ENCODE measurements around the gene DACH1. TPM values are rescaled to one million over a fixed set of nuclear protein-coding genes. Genes with fewer than 3 reads are reported as not detected.

The DACH1 gene
- total RNA-seq, 1 donor from 2014 or later = not detected

DNA sequence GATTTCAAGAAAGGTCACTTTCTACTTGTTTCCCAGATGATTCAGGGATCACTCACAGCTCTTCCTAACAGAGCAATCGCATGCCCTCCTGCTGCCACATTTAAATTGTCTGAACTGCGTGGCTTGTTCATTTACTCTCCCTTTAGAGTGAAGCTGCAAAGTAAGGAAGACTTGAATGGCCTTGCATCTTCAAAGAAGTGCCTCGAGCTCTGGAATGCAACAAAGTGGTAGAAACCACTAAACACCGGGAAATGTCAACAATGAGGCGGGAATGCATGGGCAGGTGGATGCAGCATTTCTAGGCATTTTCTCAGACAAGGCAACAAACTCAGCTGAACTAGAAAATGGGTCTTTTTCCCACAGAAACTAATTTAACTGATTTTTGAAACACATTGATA, 10.3 kb upstream of the DACH1 start:
- TF ChIP-seq, protein P1, sequence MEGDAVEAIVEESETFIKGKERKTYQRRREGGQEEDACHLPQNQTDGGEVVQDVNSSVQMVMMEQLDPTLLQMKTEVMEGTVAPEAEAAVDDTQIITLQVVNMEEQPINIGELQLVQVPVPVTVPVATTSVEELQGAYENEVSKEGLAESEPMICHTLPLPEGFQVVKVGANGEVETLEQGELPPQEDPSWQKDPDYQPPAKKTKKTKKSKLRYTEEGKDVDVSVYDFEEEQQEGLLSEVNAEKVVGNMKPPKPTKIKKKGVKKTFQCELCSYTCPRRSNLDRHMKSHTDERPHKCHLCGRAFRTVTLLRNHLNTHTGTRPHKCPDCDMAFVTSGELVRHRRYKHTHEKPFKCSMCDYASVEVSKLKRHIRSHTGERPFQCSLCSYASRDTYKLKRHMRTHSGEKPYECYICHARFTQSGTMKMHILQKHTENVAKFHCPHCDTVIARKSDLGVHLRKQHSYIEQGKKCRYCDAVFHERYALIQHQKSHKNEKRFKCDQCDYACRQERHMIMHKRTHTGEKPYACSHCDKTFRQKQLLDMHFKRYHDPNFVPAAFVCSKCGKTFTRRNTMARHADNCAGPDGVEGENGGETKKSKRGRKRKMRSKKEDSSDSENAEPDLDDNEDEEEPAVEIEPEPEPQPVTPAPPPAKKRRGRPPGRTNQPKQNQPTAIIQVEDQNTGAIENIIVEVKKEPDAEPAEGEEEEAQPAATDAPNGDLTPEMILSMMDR (IDR thresholded peaks at IDR 0.05; ENCODE audit: insufficient read depth, low read length, severe bottlenecking) = no peak
- FAIRE-seq = no peak
- H3K36me3 ChIP-seq (ENCODE audit: control insufficient read depth, insufficient read depth, low read length) = no peaks in the 10 kb centered on the region

DNA sequence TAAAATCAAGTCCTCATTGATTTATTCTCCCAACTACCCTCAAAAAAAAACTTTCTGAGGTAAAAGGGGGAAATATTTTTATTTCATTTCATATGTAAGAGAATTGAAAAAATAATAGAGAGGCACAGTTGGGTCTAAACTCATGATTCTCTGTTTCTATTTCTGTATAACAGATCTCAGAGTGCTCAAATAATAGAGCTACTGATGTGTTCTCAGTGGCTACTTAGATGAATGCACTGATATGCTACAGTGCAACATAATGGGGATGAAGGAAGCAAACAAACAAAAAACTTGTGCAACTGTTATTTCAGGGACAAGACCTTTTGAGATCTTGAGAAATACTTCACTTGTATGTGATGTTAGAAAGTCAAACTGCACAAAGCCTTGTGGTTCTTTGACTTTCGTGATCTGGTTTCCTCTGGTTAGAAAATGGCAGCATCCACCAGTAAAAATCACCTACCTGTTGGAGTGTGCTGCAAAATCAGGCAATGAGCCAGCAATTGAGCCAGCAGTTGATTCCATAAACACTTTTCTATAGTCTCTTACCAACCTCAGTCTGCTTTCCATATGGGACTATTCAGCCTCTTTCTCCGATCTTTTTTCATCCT, 9.7 kb upstream of the DACH1 start:
- FAIRE-seq = no peak
- no peak overlapping the region for H3K4me3 ChIP-seq (ENCODE audit: low read depth, low read length)
- TF ChIP-seq, protein P1 (IDR thresholded peaks at IDR 0.05; ENCODE audit: insufficient read depth, low read length, severe bottlenecking) = no peak

More for the DNA sequence above, 10.3 kb upstream of the DACH1 start:
- DNase-seq (ENCODE audit: low read depth) = no peak
- Histone ChIP-seq H3K4me3 (ENCODE audit: low read depth, low read length) (no peak overlapping the region), H3K27me3 (ENCODE audit: control insufficient read depth, insufficient read depth, low read length) (no peaks in the 10 kb centered on the region)

GRCh38 chr13:71875823-71876222, 8.8 kb upstream of the DACH1 start:
- FAIRE-seq (no peak), DNase-seq (ENCODE audit: low read depth) (no peak)
- Histone ChIP-seq H3K27me3 (ENCODE audit: control insufficient read depth, insufficient read depth, low read length) (no peaks in the 10 kb centered on the region), H3K4me3 (ENCODE audit: low read depth, low read length) (no peak overlapping the region), H3K36me3 (ENCODE audit: control insufficient read depth, insufficient read depth, low read length) (no peaks in the 10 kb centered on the region)
- TF ChIP-seq, protein P1 (IDR thresholded peaks at IDR 0.05; ENCODE audit: insufficient read depth, low read length, severe bottlenecking) = no peak

More for the DNA sequence above, 9.7 kb upstream of the DACH1 start:
- H3K36me3 ChIP-seq (ENCODE audit: control insufficient read depth, insufficient read depth, low read length) = no peaks in the 10 kb centered on the region
- no peaks in the 10 kb centered on the region for H3K27me3 ChIP-seq (ENCODE audit: control insufficient read depth, insufficient read depth, low read length)
- no peak for DNase-seq (ENCODE audit: low read depth)

- TF ChIP-seq, protein P1 (IDR thresholded peaks at IDR 0.05; ENCODE audit: insufficient read depth, low read length, severe bottlenecking) = no peak
- no peak for DNase-seq (ENCODE audit: low read depth)
- H3K27me3 ChIP-seq (ENCODE audit: control insufficient read depth, insufficient read depth, low read length) = no peaks in the 10 kb centered on the region
- FAIRE-seq = no peak
- H3K4me3 ChIP-seq (ENCODE audit: low read depth, low read length) = no peak overlapping the region
- H3K36me3 ChIP-seq (ENCODE audit: control insufficient read depth, insufficient read depth, low read length) = no peaks in the 10 kb centered on the region
These were observed 7.5 kb upstream of the DACH1 start for GRCh38 chr13:71874458-71874857.

GRCh38 chr13:71873418-71874247, 6.6 kb upstream of the DACH1 start:
- Histone ChIP-seq H3K27me3 (ENCODE audit: control insufficient read depth, insufficient read depth, low read length) (peaks cover 4% of the 10 kb centered on the region), H3K36me3 (ENCODE audit: control insufficient read depth, insufficient read depth, low read length) (no peaks in the 10 kb centered on the region), H3K4me3 (ENCODE audit: low read depth, low read length) (no peak overlapping the region)
- DNase-seq (ENCODE audit: low read depth) = no peak
- FAIRE-seq = no peak
- TF ChIP-seq, protein P1 (IDR thresholded peaks at IDR 0.05; ENCODE audit: insufficient read depth, low read length, severe bottlenecking) = no peak

All from bronchial epithelial cell (primary cell).